ENCODE data around the gene LMNA.
"Not testable (repeated sequence)": the region's sequence is repeated elsewhere in the genome, so short reads cannot be mapped to it uniquely, and the experiment has no call there.

LMNA gene

DNA sequence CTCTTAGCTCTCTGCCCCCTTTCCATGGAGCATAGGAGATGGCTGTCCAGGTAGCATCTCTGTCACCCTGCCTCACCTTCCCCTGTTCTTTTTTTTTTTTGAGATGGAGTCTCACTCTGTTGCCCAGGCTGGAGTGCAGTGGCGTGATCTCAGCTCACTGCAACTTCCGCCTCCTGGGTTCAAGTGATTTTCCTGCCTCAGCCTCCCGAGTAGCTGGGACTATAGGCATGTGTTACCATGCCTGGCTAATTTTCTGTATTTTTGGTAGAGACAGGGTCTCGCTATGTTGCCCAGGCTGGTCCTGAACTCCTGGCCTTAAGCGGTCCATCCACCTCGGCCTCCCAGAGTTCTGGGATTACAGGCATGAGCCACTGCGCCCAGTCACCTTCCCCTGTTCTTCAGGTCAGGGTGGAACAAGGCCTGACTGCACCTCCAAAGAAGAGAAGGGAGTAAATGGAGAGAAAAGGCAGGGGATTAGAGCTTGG is 43.1 kb upstream of the LMNA start:
- H3K4me3 ChIP-seq (ENCODE audit: control insufficient read depth in 1 of 7, extremely low read depth in 1 of 7, insufficient read depth in 4 of 7, low read depth in 2 of 7, low read length in 6 of 7); H3K36me3 ChIP-seq (ENCODE audit: control insufficient read depth in 4 of 4, insufficient read depth in 4 of 4, low read length in 3 of 4); H3K27ac ChIP-seq (ENCODE audit: insufficient read depth in 1 of 2, low read depth in 1 of 2, low read length in 2 of 2, poor library complexity in 1 of 2, severe bottlenecking in 2 of 2); H3K9me3 ChIP-seq (ENCODE audit: control extremely low read depth in 1 of 5, control insufficient read depth in 4 of 5, insufficient read depth in 2 of 5, low read depth in 1 of 5, low read length in 4 of 5); POLR2A ChIA-PET; DNase-seq; H3K27me3 ChIP-seq (replicated peaks in 2 of 5; ENCODE audit: control insufficient read depth in 4 of 5, insufficient read depth in 5 of 5, low read length in 4 of 5): not testable (repeated sequence)
- CTCF ChIA-PET = interaction anchor here (1.0 to 1.3 kb wide), 3 partner anchors 46 to 133 kb away, joined by 3 to 5 read pairs (median 4); no protein-coding TSS in a partner anchor
- H3K4me1 ChIP-seq (ENCODE audit: control extremely low read depth in 1 of 4, control insufficient read depth in 4 of 4, insufficient read depth in 4 of 4, low read length in 3 of 4) = peaks cover 0 to 24% (median 16%) of the 10 kb centered on the region in 4 experiments
- 100% methylated on average over 4 of the region's 7 CpGs for WGBS (ENCODE audit: insufficient coverage)

DNA sequence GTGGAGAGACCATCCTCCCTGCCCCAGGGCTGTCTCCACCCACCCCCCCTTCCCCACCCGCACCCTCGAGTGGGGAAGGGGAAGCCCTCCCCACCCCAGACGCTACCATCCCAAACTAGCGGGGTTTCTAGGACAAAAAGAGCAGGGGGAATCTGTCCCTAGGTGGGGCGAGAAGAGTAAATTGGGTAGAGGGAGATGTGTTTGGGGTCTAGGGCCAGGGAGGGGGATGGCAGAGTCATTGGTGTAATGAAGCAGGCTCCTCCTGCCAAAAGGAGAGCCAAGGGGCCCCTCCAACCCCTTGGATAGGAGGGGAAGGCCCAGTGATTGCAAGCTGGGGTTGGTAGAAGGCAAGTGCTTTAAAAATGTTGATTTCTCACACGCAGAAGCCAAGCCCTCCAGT is 42.3 kb upstream of the LMNA start:
- ChIA-PET CTCF (interaction anchor here (1.0 to 1.1 kb wide), 2 partner anchors 47 to 134 kb away, joined by 3 to 5 read pairs; no protein-coding TSS in a partner anchor), POLR2A (no interaction called here)
- Histone ChIP-seq H3K27me3 (replicated peaks in 2 of 5; ENCODE audit: control insufficient read depth in 4 of 5, insufficient read depth in 5 of 5, low read length in 4 of 5) (no peaks in the 10 kb centered on the region), H3K4me3 (ENCODE audit: control insufficient read depth in 1 of 7, extremely low read depth in 1 of 7, insufficient read depth in 4 of 7, low read depth in 2 of 7, low read length in 6 of 7) (no peak overlapping the region), H3K4me1 (ENCODE audit: control extremely low read depth in 1 of 4, control insufficient read depth in 4 of 4, insufficient read depth in 4 of 4, low read length in 3 of 4) (peaks cover 0 to 29% (median 22%) of the 10 kb centered on the region in 4 experiments), H3K27ac (ENCODE audit: insufficient read depth in 1 of 2, low read depth in 1 of 2, low read length in 2 of 2, poor library complexity in 1 of 2, severe bottlenecking in 2 of 2) (no peak overlapping the region), H3K9me3 (ENCODE audit: control extremely low read depth in 1 of 5, control insufficient read depth in 4 of 5, insufficient read depth in 2 of 5, low read depth in 1 of 5, low read length in 4 of 5) (no peaks in the 10 kb centered on the region), H3K36me3 (ENCODE audit: control insufficient read depth in 4 of 4, insufficient read depth in 4 of 4, low read length in 3 of 4) (peaks cover 0 to 5% (median 0%) of the 10 kb centered on the region in 4 experiments)
- no peak for DNase-seq
- WGBS (ENCODE audit: insufficient coverage) = 100% methylated on average over 1 of the region's 6 CpGs

DNA sequence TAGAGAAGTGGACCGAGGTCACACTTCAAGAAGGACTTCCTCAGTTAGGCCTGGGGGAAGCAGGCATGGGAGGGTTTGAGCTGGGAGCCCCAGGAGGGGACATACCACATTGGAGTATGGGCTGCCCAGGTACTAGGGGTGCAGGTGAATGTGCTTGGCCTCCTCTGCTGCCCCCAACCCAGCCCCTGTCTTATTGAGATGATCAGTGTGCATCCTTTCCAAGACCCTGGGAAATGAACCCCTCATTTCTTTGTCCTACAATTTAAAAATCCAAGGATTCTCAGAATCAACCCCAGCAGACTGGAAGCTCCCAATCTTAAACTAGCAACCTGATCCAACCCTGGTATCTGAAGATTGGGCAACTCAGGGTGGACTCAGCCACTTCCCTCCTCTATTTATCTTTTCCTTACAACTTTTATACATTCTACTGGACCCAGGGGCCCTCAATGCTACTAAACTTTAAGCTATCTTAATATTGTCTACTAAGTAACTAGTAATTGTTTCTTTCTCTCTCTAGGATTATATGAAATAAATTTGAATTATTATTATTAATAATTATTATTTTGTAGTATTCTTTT is 41.3 kb upstream of the LMNA start:
- POLR2A ChIA-PET = no interaction called here
- H3K9me3 ChIP-seq (ENCODE audit: control extremely low read depth in 1 of 5, control insufficient read depth in 4 of 5, insufficient read depth in 2 of 5, low read depth in 1 of 5, low read length in 4 of 5) = no peaks in the 10 kb centered on the region
- peaks cover 0 to 29% (median 22%) of the 10 kb centered on the region in 4 experiments for H3K4me1 ChIP-seq (ENCODE audit: control extremely low read depth in 1 of 4, control insufficient read depth in 4 of 4, insufficient read depth in 4 of 4, low read length in 3 of 4)
- peaks cover 0 to 8% (median 0%) of the 10 kb centered on the region in 4 experiments for H3K36me3 ChIP-seq (ENCODE audit: control insufficient read depth in 4 of 4, insufficient read depth in 4 of 4, low read length in 3 of 4)
- H3K27ac ChIP-seq (ENCODE audit: insufficient read depth in 1 of 2, low read depth in 1 of 2, low read length in 2 of 2, poor library complexity in 1 of 2, severe bottlenecking in 2 of 2) = no peak overlapping the region
- no peak for DNase-seq
- no peaks in the 10 kb centered on the region for H3K27me3 ChIP-seq (replicated peaks in 2 of 5; ENCODE audit: control insufficient read depth in 4 of 5, insufficient read depth in 5 of 5, low read length in 4 of 5)
- WGBS (ENCODE audit: insufficient coverage) = 0% methylated on average over 1 of the region's 1 CpG
- CTCF ChIA-PET = interaction anchor here (0.6 to 1.4 kb wide), 5 partner anchors 8 to 393 kb away, joined by 3 to 4 read pairs (median 4); no protein-coding TSS in a partner anchor
- no peak overlapping the region for H3K4me3 ChIP-seq (ENCODE audit: control insufficient read depth in 1 of 7, extremely low read depth in 1 of 7, insufficient read depth in 4 of 7, low read depth in 2 of 7, low read length in 6 of 7)

DNA sequence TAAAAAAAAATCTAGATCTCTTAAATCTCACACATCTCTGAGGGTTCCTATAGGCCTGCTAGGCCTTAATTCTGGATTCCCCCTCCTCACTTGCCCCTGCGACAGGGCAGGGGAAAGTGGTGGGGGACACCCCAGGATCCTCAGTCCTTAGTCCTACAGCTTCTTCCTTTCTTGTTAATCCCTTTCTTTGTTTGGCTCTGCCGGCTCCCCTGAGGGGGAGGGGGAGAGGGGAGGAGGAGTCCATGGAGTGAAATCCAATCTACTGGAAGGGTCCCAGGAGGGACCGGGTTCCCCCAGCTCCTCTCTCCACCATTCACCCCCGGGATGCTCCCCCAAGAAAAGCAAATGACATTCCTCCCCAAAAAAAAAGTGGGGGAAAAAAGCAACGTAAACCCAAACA is 40.8 kb upstream of the LMNA start:
- DNase-seq = no peak
- no peak overlapping the region for H3K27ac ChIP-seq (ENCODE audit: insufficient read depth in 1 of 2, low read depth in 1 of 2, low read length in 2 of 2, poor library complexity in 1 of 2, severe bottlenecking in 2 of 2)
- WGBS (ENCODE audit: insufficient coverage) = no CpG with 5 or more reads among the region's 5 CpGs
- H3K27me3 ChIP-seq (replicated peaks in 2 of 5; ENCODE audit: control insufficient read depth in 4 of 5, insufficient read depth in 5 of 5, low read length in 4 of 5) = no peaks in the 10 kb centered on the region
- peaks cover 0 to 8% (median 0%) of the 10 kb centered on the region in 4 experiments for H3K36me3 ChIP-seq (ENCODE audit: control insufficient read depth in 4 of 4, insufficient read depth in 4 of 4, low read length in 3 of 4)
- no peak overlapping the region for H3K4me3 ChIP-seq (ENCODE audit: control insufficient read depth in 1 of 7, extremely low read depth in 1 of 7, insufficient read depth in 4 of 7, low read depth in 2 of 7, low read length in 6 of 7)
- no peaks in the 10 kb centered on the region for H3K9me3 ChIP-seq (ENCODE audit: control extremely low read depth in 1 of 5, control insufficient read depth in 4 of 5, insufficient read depth in 2 of 5, low read depth in 1 of 5, low read length in 4 of 5)
- ChIA-PET CTCF (interaction anchor here (0.6 to 1.4 kb wide), 5 partner anchors 9 to 393 kb away, joined by 3 to 4 read pairs (median 4); no protein-coding TSS in a partner anchor), POLR2A (no interaction called here)
- peaks cover 0 to 29% (median 22%) of the 10 kb centered on the region in 4 experiments for H3K4me1 ChIP-seq (ENCODE audit: control extremely low read depth in 1 of 4, control insufficient read depth in 4 of 4, insufficient read depth in 4 of 4, low read length in 3 of 4)

DNA sequence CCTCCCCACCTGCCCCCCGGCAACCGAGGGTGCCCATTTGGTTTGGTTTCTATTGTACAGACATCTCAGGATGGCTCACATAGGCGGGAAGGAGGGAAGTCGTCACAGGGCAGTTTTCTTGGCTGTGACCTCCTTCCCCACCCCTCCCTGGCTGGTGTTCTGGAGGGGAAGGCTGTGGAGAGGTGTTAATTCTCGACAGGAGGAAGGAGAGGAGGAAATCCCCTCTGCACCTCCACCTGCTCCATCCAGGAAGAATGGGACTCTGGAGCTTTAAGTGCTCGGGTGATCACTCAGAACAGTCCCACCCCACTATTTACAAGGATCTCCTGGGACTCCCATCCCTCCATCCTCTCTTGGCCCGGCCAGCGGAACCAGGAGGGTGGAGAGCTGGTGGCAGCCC is 39.9 kb upstream of the LMNA start:
- no peak overlapping the region for H3K27ac ChIP-seq (ENCODE audit: insufficient read depth in 1 of 2, low read depth in 1 of 2, low read length in 2 of 2, poor library complexity in 1 of 2, severe bottlenecking in 2 of 2)
- H3K4me3 ChIP-seq (ENCODE audit: control insufficient read depth in 1 of 7, extremely low read depth in 1 of 7, insufficient read depth in 4 of 7, low read depth in 2 of 7, low read length in 6 of 7) = no peak overlapping the region
- CTCF ChIA-PET = interaction anchor here (1.0 to 2.6 kb wide), 3 partner anchors 8 to 49 kb away, joined by 3 to 12 read pairs (median 3); no protein-coding TSS in a partner anchor
- H3K36me3 ChIP-seq (ENCODE audit: control insufficient read depth in 4 of 4, insufficient read depth in 4 of 4, low read length in 3 of 4) = peaks cover 0 to 8% (median 0%) of the 10 kb centered on the region in 4 experiments
- POLR2A ChIA-PET = interaction anchor here (0.7 kb wide), 1 partner anchor 281 kb away, joined by 3 read pairs; no protein-coding TSS in a partner anchor
- H3K27me3 ChIP-seq (replicated peaks in 2 of 5; ENCODE audit: control insufficient read depth in 4 of 5, insufficient read depth in 5 of 5, low read length in 4 of 5) = no peaks in the 10 kb centered on the region
- no peaks in the 10 kb centered on the region for H3K9me3 ChIP-seq (ENCODE audit: control extremely low read depth in 1 of 5, control insufficient read depth in 4 of 5, insufficient read depth in 2 of 5, low read depth in 1 of 5, low read length in 4 of 5)
- H3K4me1 ChIP-seq (ENCODE audit: control extremely low read depth in 1 of 4, control insufficient read depth in 4 of 4, insufficient read depth in 4 of 4, low read length in 3 of 4) = peaks cover 0 to 28% (median 20%) of the 10 kb centered on the region in 4 experiments
- DNase-seq = no peak
- 89% methylated on average over 1 of the region's 8 CpGs for WGBS (ENCODE audit: insufficient coverage)

DNA sequence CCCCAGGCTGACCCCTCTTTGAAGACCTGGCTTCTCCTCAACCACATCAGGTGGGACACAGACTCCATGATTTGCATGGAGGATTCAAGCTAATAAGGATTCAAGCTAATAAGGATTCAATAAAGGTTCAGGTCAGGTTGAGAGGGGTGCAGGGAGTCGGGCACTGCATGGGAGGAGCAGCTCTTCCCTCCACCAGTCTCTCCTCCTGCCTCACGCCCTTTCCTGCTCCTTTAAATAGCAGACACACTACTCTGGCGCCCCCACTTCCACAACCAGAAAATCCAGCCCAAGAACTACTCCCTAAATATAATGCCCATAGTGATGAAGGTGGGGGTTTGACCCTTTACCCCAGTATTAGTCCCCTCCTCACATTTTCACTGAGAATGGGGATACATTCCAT is 39.3 kb upstream of the LMNA start:
- no peaks in the 10 kb centered on the region for H3K27me3 ChIP-seq (replicated peaks in 2 of 5; ENCODE audit: control insufficient read depth in 4 of 5, insufficient read depth in 5 of 5, low read length in 4 of 5)
- no peak for DNase-seq
- ChIA-PET POLR2A (interaction anchor here (0.6 to 0.7 kb wide), 2 partner anchors 124 to 280 kb away, joined by 3 read pairs; no protein-coding TSS in a partner anchor), CTCF (interaction anchor here (0.9 to 2.6 kb wide), 5 partner anchors 9 to 49 kb away, joined by 3 to 12 read pairs (median 3); no protein-coding TSS in a partner anchor)
- no peaks in the 10 kb centered on the region for H3K9me3 ChIP-seq (ENCODE audit: control extremely low read depth in 1 of 5, control insufficient read depth in 4 of 5, insufficient read depth in 2 of 5, low read depth in 1 of 5, low read length in 4 of 5)
- no CpG with 5 or more reads among the region's 3 CpGs for WGBS (ENCODE audit: insufficient coverage)
- H3K27ac ChIP-seq (ENCODE audit: insufficient read depth in 1 of 2, low read depth in 1 of 2, low read length in 2 of 2, poor library complexity in 1 of 2, severe bottlenecking in 2 of 2) = no peak overlapping the region
- peaks cover 0 to 23% (median 18%) of the 10 kb centered on the region in 4 experiments for H3K4me1 ChIP-seq (ENCODE audit: control extremely low read depth in 1 of 4, control insufficient read depth in 4 of 4, insufficient read depth in 4 of 4, low read length in 3 of 4)
- H3K36me3 ChIP-seq (ENCODE audit: control insufficient read depth in 4 of 4, insufficient read depth in 4 of 4, low read length in 3 of 4) = peaks cover 0 to 8% (median 0%) of the 10 kb centered on the region in 4 experiments
- H3K4me3 ChIP-seq (ENCODE audit: control insufficient read depth in 1 of 7, extremely low read depth in 1 of 7, insufficient read depth in 4 of 7, low read depth in 2 of 7, low read length in 6 of 7) = no peak overlapping the region

DNA sequence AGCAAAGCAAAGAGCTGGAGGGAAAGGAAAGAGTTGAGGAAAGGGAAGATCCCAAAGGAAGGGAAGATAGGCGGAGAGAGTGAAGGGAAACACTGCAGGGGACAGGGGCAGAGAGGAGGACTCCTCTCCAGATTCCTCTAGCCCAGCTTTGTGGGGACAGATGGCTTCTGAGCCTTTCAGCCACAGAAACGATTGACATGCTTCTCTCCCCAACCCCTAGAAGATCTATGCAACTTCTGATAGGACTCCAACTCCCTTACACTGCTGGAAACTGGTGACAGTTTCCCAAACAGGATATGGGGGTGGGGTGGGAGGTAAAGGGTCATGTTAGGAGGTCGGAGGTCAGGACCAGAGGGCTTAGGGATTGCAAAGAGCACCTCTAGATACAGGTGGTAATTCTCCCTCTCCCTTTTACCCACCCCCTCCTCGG is 38.7 kb upstream of the LMNA start:
- 100% methylated on average over 1 of the region's 4 CpGs for WGBS (ENCODE audit: insufficient coverage)
- Histone ChIP-seq H3K27me3 (replicated peaks in 2 of 5; ENCODE audit: control insufficient read depth in 4 of 5, insufficient read depth in 5 of 5, low read length in 4 of 5) (no peaks in the 10 kb centered on the region), H3K9me3 (ENCODE audit: control extremely low read depth in 1 of 5, control insufficient read depth in 4 of 5, insufficient read depth in 2 of 5, low read depth in 1 of 5, low read length in 4 of 5) (no peaks in the 10 kb centered on the region), H3K36me3 (ENCODE audit: control insufficient read depth in 4 of 4, insufficient read depth in 4 of 4, low read length in 3 of 4) (peaks cover 0 to 8% (median 0%) of the 10 kb centered on the region in 4 experiments), H3K4me3 (ENCODE audit: control insufficient read depth in 1 of 7, extremely low read depth in 1 of 7, insufficient read depth in 4 of 7, low read depth in 2 of 7, low read length in 6 of 7) (peak overlapping the region in 2 of 7 experiments; percentile 68 to 73), H3K4me1 (ENCODE audit: control extremely low read depth in 1 of 4, control insufficient read depth in 4 of 4, insufficient read depth in 4 of 4, low read length in 3 of 4) (peaks cover 0 to 27% (median 18%) of the 10 kb centered on the region in 4 experiments), H3K27ac (ENCODE audit: insufficient read depth in 1 of 2, low read depth in 1 of 2, low read length in 2 of 2, poor library complexity in 1 of 2, severe bottlenecking in 2 of 2) (no peak overlapping the region)
- no peak for DNase-seq
- ChIA-PET POLR2A (interaction anchor here (0.6 kb wide), 1 partner anchor 123 kb away, joined by 3 read pairs; no protein-coding TSS in a partner anchor), CTCF (interaction anchor here (0.9 to 2.6 kb wide), 4 partner anchors 10 to 50 kb away, joined by 3 to 12 read pairs (median 4); no protein-coding TSS in a partner anchor)
